CD4-positive, alpha-beta T cell (primary cell): ENCODE data around the gene PSME3. TPM values are rescaled to one million over a fixed set of nuclear protein-coding genes. Genes with fewer than 3 reads are reported as not detected.
"Not testable (repeated sequence)": the region's sequence is repeated elsewhere in the genome, so short reads cannot be mapped to it uniquely, and the experiment has no call there.

Experiments
- ATAC-seq: fragments of 200-7000 bp; cut with Tn5 transposase; one replicate; pipeline ENCODE4 v1.10.0; 2022; ENCODE audit warnings: mild to moderate bottlenecking; ENCODE audit not compliant: poor library complexity
- CTCF ChIA-PET: fragments of 350-600 bp; sonication (Branson Sonifier 250); formaldehyde crosslinking; loops from one replicate; lab custom pipeline; 2021; ENCODE audit warnings: antibody characterized with exemption, inconsistent platforms; lab: Charles Lee
- POLR2A ChIA-PET: fragments of 350-600 bp; sonication (Branson Sonifier 250); formaldehyde crosslinking; loops from one replicate; lab custom pipeline; 2021; ENCODE audit warnings: antibody characterized with exemption, inconsistent platforms; lab: Charles Lee
- DNase-seq, 14 experiments: peaks; one replicate each; pipeline ENCODE4 v3.0.0-alpha.2; 2013 to 2020; ENCODE audit warnings: mixed read lengths in 2 of 14
- H3K27ac ChIP-seq, 2 donors: one replicate each; pipeline versions ENCODE4 v1.5.1 to v1.7.0; 2013; ENCODE audit warnings: low read length in 2 of 2, low read depth in 1 of 2, mild to moderate bottlenecking in 1 of 2
- H3K27me3 ChIP-seq, 2 experiments: 1 replicate in 1 of 2; 2 replicates in 1 of 2; pipeline versions ENCODE4 v1.6.1 to v1.7.0; 2013; ENCODE audit warnings: low read length in 2 of 2, control low read depth in 1 of 2, mild to moderate bottlenecking in 1 of 2, moderate library complexity in 1 of 2; ENCODE audit not compliant: insufficient read depth in 2 of 2, control insufficient read depth in 1 of 2
- H3K36me3 ChIP-seq: one replicate; pipeline ENCODE4 v1.6.1; 2013; ENCODE audit warnings: low read length, control low read depth; ENCODE audit not compliant: insufficient read depth
- H3K4me1 ChIP-seq: one replicate; pipeline ENCODE4 v1.6.1; 2013; ENCODE audit warnings: low read length, control low read depth; ENCODE audit not compliant: insufficient read depth
- H3K4me3 ChIP-seq: one replicate; pipeline ENCODE4 v1.5.1; 2013; ENCODE audit warnings: mild to moderate bottlenecking, low read length, moderate library complexity
- H3K9me3 ChIP-seq, 2 experiments: 1 replicate in 1 of 2; 2 replicates in 1 of 2; pipeline versions ENCODE4 v1.6.1 to v1.7.0; 2013; ENCODE audit warnings: low read length in 2 of 2, mild to moderate bottlenecking in 2 of 2, control low read depth in 1 of 2, moderate library complexity in 1 of 2; ENCODE audit not compliant: control insufficient read depth in 1 of 2, insufficient read depth in 1 of 2
- H3K27ac Mint-ChIP-seq: one replicate; pipeline ENCODE4 v1.8.0; 2020; ENCODE audit warnings: mixed read lengths
- H3K27me3 Mint-ChIP-seq: one replicate; pipeline ENCODE4 v1.8.0; 2021; ENCODE audit warnings: mixed read lengths
- H3K36me3 Mint-ChIP-seq: one replicate; pipeline ENCODE4 v1.8.0; 2021; ENCODE audit warnings: low read depth, mixed read lengths
- H3K4me1 Mint-ChIP-seq: one replicate; pipeline ENCODE4 v1.8.0; 2021; ENCODE audit warnings: low read depth, mixed read lengths
- H3K4me3 Mint-ChIP-seq: one replicate; pipeline ENCODE4 v1.8.0; 2020; ENCODE audit warnings: mild to moderate bottlenecking, mixed read lengths
- H3K9me3 Mint-ChIP-seq: one replicate; pipeline ENCODE4 v1.8.0; 2020; ENCODE audit warnings: mixed read lengths
- CTCF ChIP-seq: fragments of 200-600 bp; IDR thresholded peaks from one replicate; pipeline ENCODE4 v1.8.0; 2022; ENCODE audit warnings: antibody characterized with exemption, mild to moderate bottlenecking
- intact Hi-C, 2 experiments: fragments of 100-400 bp; cut with DNase I in 1 of 2; cut with micrococcal nuclease in 1 of 2; formaldehyde crosslinking; loops; one replicate each; pipeline versions ENCODE4 v1.15.1 to v1.9.0; 2023 to 2025; cut with DNase I, micrococcal nuclease
- total RNA-seq, 174 experiments: library from RNA in 2 of 174; stranded (reverse) in 2 of 174; gene quantifications; one replicate each; pipeline ENCODE4 v1.2.3 and lab custom pipeline; 2021 to 2026

The PSME3 gene
- total RNA-seq, 2 experiments from 2014 or later = 62.1 to 62.5 TPM

DNA sequence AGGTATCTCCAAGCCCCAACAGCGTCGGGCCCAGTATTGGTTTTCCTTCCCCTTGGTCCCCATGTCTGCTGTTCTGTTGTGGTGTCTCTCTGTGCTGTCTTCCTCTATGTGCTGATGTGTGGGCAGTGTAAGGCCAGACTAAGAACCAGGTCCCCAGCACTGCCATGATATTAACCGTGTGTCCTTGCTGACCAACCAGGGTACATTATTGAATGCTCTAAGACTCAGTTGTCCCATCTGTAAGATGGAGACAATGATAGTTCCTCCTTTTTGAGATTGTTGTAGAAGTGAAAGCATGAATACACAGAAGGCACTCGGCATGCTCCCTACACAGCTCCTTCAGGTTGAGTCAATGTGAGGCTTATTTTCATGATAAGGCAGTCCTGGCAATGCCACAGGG is 38.5 kb downstream of the PSME3 start:
- H3K27me3 ChIP-seq = peaks cover 5 to 13% of the 10 kb centered on the region in 2 experiments
- intact Hi-C loops = no loop called here
- no peaks in the 10 kb centered on the region for H3K36me3 ChIP-seq
- H3K27ac ChIP-seq = no peak overlapping the region
- H3K4me3 ChIP-seq = no peak overlapping the region
- no peak overlapping the region for H3K27ac Mint-ChIP-seq
- H3K27me3 Mint-ChIP-seq = peaks cover 24% of the 10 kb centered on the region
- no peak overlapping the region for H3K4me3 Mint-ChIP-seq
- ATAC-seq (no peak), DNase-seq (no peak)
- H3K9me3 Mint-ChIP-seq = peaks cover 2% of the 10 kb centered on the region
- H3K4me1 Mint-ChIP-seq = no peaks in the 10 kb centered on the region
- CTCF ChIA-PET = no interaction called here
- H3K9me3 ChIP-seq = no peaks in the 10 kb centered on the region
- TF ChIP-seq CTCF = no peak
- no peaks in the 10 kb centered on the region for H3K36me3 Mint-ChIP-seq
- no peaks in the 10 kb centered on the region for H3K4me1 ChIP-seq
- POLR2A ChIA-PET = no interaction called here

GRCh38 chr17:42872251-42872965 is 39.2 kb downstream of the PSME3 start:
- no peak overlapping the region for H3K27ac Mint-ChIP-seq
- POLR2A ChIA-PET = no interaction called here
- DNase-seq (no peak), ATAC-seq (no peak)
- no peaks in the 10 kb centered on the region for H3K4me1 ChIP-seq
- no peaks in the 10 kb centered on the region for H3K4me1 Mint-ChIP-seq
- CTCF ChIA-PET = no interaction called here
- intact Hi-C loops = no loop called here
- peaks cover 29% of the 10 kb centered on the region for H3K27me3 Mint-ChIP-seq
- no peak for TF ChIP-seq CTCF
- peaks cover 2% of the 10 kb centered on the region for H3K9me3 Mint-ChIP-seq
- H3K9me3 ChIP-seq = no peaks in the 10 kb centered on the region
- no peak overlapping the region for H3K4me3 ChIP-seq
- peaks cover 5 to 13% of the 10 kb centered on the region in 2 experiments for H3K27me3 ChIP-seq
- H3K4me3 Mint-ChIP-seq = no peak overlapping the region
- no peak overlapping the region for H3K27ac ChIP-seq
- no peaks in the 10 kb centered on the region for H3K36me3 Mint-ChIP-seq
- no peaks in the 10 kb centered on the region for H3K36me3 ChIP-seq

- ATAC-seq (no peak), DNase-seq (no peak)
- Mint-ChIP-seq H3K27me3 (peaks cover 35% of the 10 kb centered on the region), H3K36me3 (no peaks in the 10 kb centered on the region), H3K4me1 (no peaks in the 10 kb centered on the region), H3K4me3 (no peak overlapping the region), H3K27ac (no peak overlapping the region), H3K9me3 (peaks cover 2% of the 10 kb centered on the region)
- TF ChIP-seq CTCF = no peak
- intact Hi-C loops = no loop called here
- ChIA-PET POLR2A (no interaction called here), CTCF (no interaction called here)
- Histone ChIP-seq H3K27ac (no peak overlapping the region), H3K27me3 (peaks cover 5 to 13% of the 10 kb centered on the region in 2 experiments), H3K4me1 (no peaks in the 10 kb centered on the region), H3K4me3 (no peak overlapping the region), H3K36me3 (no peaks in the 10 kb centered on the region), H3K9me3 (no peaks in the 10 kb centered on the region)
Measured at GRCh38 chr17:42873315-42873714, 40.1 kb downstream of the PSME3 start.

- peaks cover 0 to 10% of the 10 kb centered on the region in 2 experiments for H3K27me3 ChIP-seq
- H3K36me3 ChIP-seq, CTCF ChIA-PET, ATAC-seq, H3K36me3 Mint-ChIP-seq, POLR2A ChIA-PET, H3K4me1 ChIP-seq, H3K4me3 ChIP-seq, H3K4me3 Mint-ChIP-seq, DNase-seq, H3K9me3 Mint-ChIP-seq, H3K4me1 Mint-ChIP-seq, H3K27ac Mint-ChIP-seq, intact Hi-C loops, H3K9me3 ChIP-seq, H3K27ac ChIP-seq: not testable (repeated sequence)
- H3K27me3 Mint-ChIP-seq = peaks cover 34% of the 10 kb centered on the region
Measured at GRCh38 chr17:42873932-42874695, 40.9 kb downstream of the PSME3 start.
